Transverse colon (tissue), 4 donors: ENCODE measurements around the gene VCX2. TPM values are rescaled to one million over a fixed set of nuclear protein-coding genes. Genes with fewer than 3 reads are reported as not detected.

Experiments
- small RNA-seq, 4 donors: library from RNA; depleted of rRNA; stranded (forward); fragments of <200 nt; gene quantifications; one replicate each; pipeline ENCODE3, GENCODE V24; 2016
- total RNA-seq, 4 donors: library from RNA; depleted of rRNA; stranded (reverse); fragments of >200 nt; gene quantifications; one replicate each; pipeline ENCODE4 v1.1.0, GENCODE V29; 2016

The VCX2 gene
- total RNA-seq, 4 donors from 2014 or later, result not detected

Small RNA genes lying within 50 kb of the gene (small RNA-seq; reads per million reads assigned to genes)
- gene MIR651, result 0 to 0.70 (median 0.23) reads per million in 4 donors

Other genes starting within 250 kb of the VCX2 start
- gene PNPLA4, start 243.9 kb downstream of the VCX2 start, total RNA-seq, result 10 to 100 TPM in 3 of 4 donors, under 1 TPM in 1; 0.75 to 26.8 (median 17.2) TPM